CD14-positive monocyte (primary cell): ENCODE measurements around the gene NUP93. TPM values are rescaled to one million over a fixed set of nuclear protein-coding genes. Genes with fewer than 3 reads are reported as not detected.

Experiments used
- DNase-seq, 3 donors: peaks; one replicate each; pipeline ENCODE4 v3.0.0-alpha.2; 2011 to 2022
- H2AFZ ChIP-seq: 2 replicates; pipeline ENCODE4 v1.6.0; 2012; ENCODE audit warnings: mild to moderate bottlenecking, low read depth, low read length, inconsistent platforms; ENCODE audit not compliant: insufficient read depth, poor library complexity, severe bottlenecking
- H3K27ac ChIP-seq, 2 donors: 1 replicate in 1 of 2; 2 replicates in 1 of 2; pipeline ENCODE4 v1.5.1; 2012 to 2013; ENCODE audit warnings: low read length in 2 of 2, control low read depth in 1 of 2, inconsistent platforms in 1 of 2, low read depth in 1 of 2, mild to moderate bottlenecking in 1 of 2
- H3K27me3 ChIP-seq, 2 donors: one replicate each; pipeline versions ENCODE4 v1.6.0 to v1.6.1; 2011 to 2013; ENCODE audit warnings: low read length in 2 of 2; ENCODE audit not compliant: control insufficient read depth in 2 of 2, insufficient read depth in 2 of 2
- H3K36me3 ChIP-seq, 2 donors: replicated peaks in 1 of 2; 1 replicate in 1 of 2; 2 replicates in 1 of 2; pipeline versions ENCODE4 v1.5.1 to v1.6.1; 2012 to 2013; ENCODE audit warnings: low read length in 2 of 2, control low read depth in 1 of 2, inconsistent platforms in 1 of 2, mild to moderate bottlenecking in 1 of 2; ENCODE audit not compliant: insufficient read depth in 2 of 2, control insufficient read depth in 1 of 2
- H3K4me1 ChIP-seq, 2 donors: 1 replicate in 1 of 2; 2 replicates in 1 of 2; pipeline versions ENCODE4 v1.5.1 to v1.6.1; 2012 to 2013; ENCODE audit warnings: low read length in 2 of 2, control low read depth in 1 of 2, inconsistent platforms in 1 of 2, mild to moderate bottlenecking in 1 of 2, moderate library complexity in 1 of 2; ENCODE audit not compliant: insufficient read depth in 2 of 2, control insufficient read depth in 1 of 2
- H3K4me2 ChIP-seq: replicated peaks from 2 replicates; pipeline ENCODE3; 2012; ENCODE audit warnings: low read length, moderate library complexity, mild to moderate bottlenecking; ENCODE audit not compliant: poor library complexity, severe bottlenecking; ENCODE audit errors: extremely low read depth
- H3K4me3 ChIP-seq, 3 experiments: fragments of 200-600 bp in 1 of 3; sonication (generic) in 1 of 3; replicated peaks in 1 of 3; 1 replicate in 2 of 3; 2 replicates in 1 of 3; pipeline ENCODE4 v1.5.1; 2011 to 2013; ENCODE audit warnings: low read length in 3 of 3, mild to moderate bottlenecking in 3 of 3, control low read depth in 2 of 3, low read depth in 2 of 3, inconsistent platforms in 1 of 3, moderate library complexity in 1 of 3
- H3K79me2 ChIP-seq: 2 replicates; pipeline ENCODE4 v1.6.0; 2012; ENCODE audit warnings: mild to moderate bottlenecking, control low read depth, inconsistent platforms, low read length, moderate library complexity; ENCODE audit not compliant: insufficient read depth
- H3K9ac ChIP-seq: 2 replicates; pipeline ENCODE4 v1.6.0; 2017; ENCODE audit warnings: low read length, mild to moderate bottlenecking; ENCODE audit not compliant: insufficient read depth, poor library complexity, severe bottlenecking
- H3K9me3 ChIP-seq, 2 donors: replicated peaks in 1 of 2; 1 replicate in 1 of 2; 2 replicates in 1 of 2; pipeline versions ENCODE4 v1.5.1 to v1.6.1; 2012 to 2013; ENCODE audit warnings: low read length in 2 of 2, control low read depth in 1 of 2; ENCODE audit not compliant: control insufficient read depth in 1 of 2, insufficient read depth in 1 of 2
- H4K20me1 ChIP-seq: 2 replicates; pipeline ENCODE4 v1.6.0; 2012; ENCODE audit warnings: mild to moderate bottlenecking, low read length, control low read depth, moderate library complexity; ENCODE audit not compliant: insufficient read depth
- H3K27ac Mint-ChIP-seq, 7 donors: one replicate each; pipeline ENCODE4 v1.8.0; 2020; ENCODE audit warnings: mild to moderate bottlenecking in 7 of 7, mixed read lengths in 7 of 7, moderate library complexity in 6 of 7, inconsistent platforms in 2 of 7
- H3K27me3 Mint-ChIP-seq, 3 donors: one replicate each; pipeline ENCODE4 v1.8.0; 2021 to 2022; ENCODE audit warnings: low read depth in 3 of 3, mild to moderate bottlenecking in 3 of 3, mixed read lengths in 3 of 3, moderate library complexity in 3 of 3, inconsistent platforms in 1 of 3
- H3K36me3 Mint-ChIP-seq, 2 donors: one replicate each; pipeline ENCODE4 v1.8.0; 2020; ENCODE audit warnings: mixed read lengths in 2 of 2, inconsistent platforms in 1 of 2, mild to moderate bottlenecking in 1 of 2
- H3K4me1 Mint-ChIP-seq: one replicate; pipeline ENCODE4 v1.8.0; 2020; ENCODE audit warnings: mild to moderate bottlenecking, mixed read lengths
- H3K4me3 Mint-ChIP-seq, 2 donors: one replicate each; pipeline ENCODE4 v1.8.0; 2020; ENCODE audit warnings: mild to moderate bottlenecking in 2 of 2, mixed read lengths in 2 of 2, moderate library complexity in 1 of 2
- H3K9me3 Mint-ChIP-seq, 7 donors: one replicate each; pipeline ENCODE4 v1.8.0; 2020 to 2022; ENCODE audit warnings: mixed read lengths in 7 of 7, mild to moderate bottlenecking in 6 of 7, moderate library complexity in 6 of 7, inconsistent platforms in 2 of 7
- CTCF ChIP-seq: fragments of 200-600 bp; IDR thresholded peaks from one replicate; pipeline ENCODE4 v1.8.0; 2022; ENCODE audit warnings: antibody characterized with exemption, mild to moderate bottlenecking
- WGBS: methylation state at CpG from one replicate; pipeline ENCODE4 v1.1.5; 2013; ENCODE audit warnings: missing lambda C conversion rate; ENCODE audit not compliant: insufficient coverage; 5-methylcytosine and 5-hydroxymethylcytosine counted together
- intact Hi-C, 2 donors: fragments of 100-400 bp; cut with micrococcal nuclease; formaldehyde crosslinking; loops; one replicate each; pipeline versions ENCODE4 v1.15.0 to v1.15.1; 2023
- polyA plus RNA-seq, 3 donors: library from polyadenylated mRNA; depleted of rRNA in 1 of 3; unstranded in 2 of 3; stranded (reverse) in 1 of 3; fragments of 300-500 nt in 2 of 3; fragments of >200 nt in 1 of 3; fragmentation: Illumina TruSeq in 2 of 3; gene quantifications; 1 replicate in 2 of 3; 2 replicates in 1 of 3; pipeline ENCODE4 v1.2.3, GENCODE V29; 2012 to 2021

The NUP93 gene
- polyA plus RNA-seq, 3 donors: 46.6 to 77.7 (median 59.4) TPM

GRCh38 chr16:56684926-56685590 is 44.9 kb upstream of the NUP93 start:
- TF ChIP-seq CTCF: no peak
- intact Hi-C loops: no loop called here
- Mint-ChIP-seq H3K9me3 (peaks cover 5 to 20% (median 15%) of the 10 kb centered on the region in 7 donors), H3K36me3 (peaks cover 7 to 8% of the 10 kb centered on the region in 2 donors), H3K4me3 (no peak overlapping the region), H3K27ac (no peak overlapping the region), H3K4me1 (peaks cover 24% of the 10 kb centered on the region), H3K27me3 (peaks cover 4 to 12% (median 8%) of the 10 kb centered on the region in 3 donors)
- peaks cover 0 to 10% of the 10 kb centered on the region in 2 donors for H3K9me3 ChIP-seq
- no peaks in the 10 kb centered on the region for H4K20me1 ChIP-seq
- WGBS: 95% methylated on average over 3 of the region's 4 CpGs
- H3K79me2 ChIP-seq: no peaks in the 10 kb centered on the region
- DNase-seq: no peak
- no peak overlapping the region for H3K4me3 ChIP-seq
- H3K4me2 ChIP-seq: no peak overlapping the region
- H3K36me3 ChIP-seq: no peaks in the 10 kb centered on the region
- H3K9ac ChIP-seq: no peak overlapping the region
- no peak overlapping the region for H3K27ac ChIP-seq
- H3K27me3 ChIP-seq: no peaks in the 10 kb centered on the region
- no peak overlapping the region for H2AFZ ChIP-seq
- peaks cover 15 to 19% of the 10 kb centered on the region in 2 donors for H3K4me1 ChIP-seq

GRCh38 chr16:56686758-56687157 is 43.2 kb upstream of the NUP93 start:
- Mint-ChIP-seq H3K4me1 (peaks cover 21% of the 10 kb centered on the region), H3K27me3 (peaks cover 2 to 20% (median 6%) of the 10 kb centered on the region in 3 donors), H3K27ac (no peak overlapping the region)

More at GRCh38 chr16:56686758-56687157, 43.2 kb upstream of the NUP93 start:
- peaks cover 7 to 8% of the 10 kb centered on the region in 2 donors for H3K36me3 Mint-ChIP-seq
- H3K9me3 Mint-ChIP-seq: peaks cover 5 to 23% (median 19%) of the 10 kb centered on the region in 7 donors
- Histone ChIP-seq H3K27me3 (no peaks in the 10 kb centered on the region), H3K9ac (no peak overlapping the region), H2AFZ (no peak overlapping the region), H3K79me2 (no peaks in the 10 kb centered on the region), H4K20me1 (no peaks in the 10 kb centered on the region), H3K4me3 (no peak overlapping the region), H3K36me3 (no peaks in the 10 kb centered on the region), H3K4me1 (peaks cover 13 to 17% of the 10 kb centered on the region in 2 donors), H3K27ac (no peak overlapping the region), H3K9me3 (peaks cover 0 to 10% of the 10 kb centered on the region in 2 donors), H3K4me2 (no peak overlapping the region)
- TF ChIP-seq CTCF: no peak
- DNase-seq: no peak
- 88% methylated on average over 4 of the region's 7 CpGs for WGBS
- H3K4me3 Mint-ChIP-seq: no peak overlapping the region
- intact Hi-C loops: no loop called here
